Transverse colon (tissue), 4 donors: ENCODE data around the gene UBE2U. TPM values are rescaled to one million over a fixed set of nuclear protein-coding genes. Genes with fewer than 3 reads are reported as not detected.

ENCODE experiments used
- DNase-seq: peaks from one replicate; pipeline ENCODE4 v3.0.0-alpha.2; 2019
- H3K27ac ChIP-seq, 4 donors: fragments of 200-600 bp; sonication (generic); 2 replicates each; pipeline ENCODE4 v1.5.1; 2016 to 2018; ENCODE audit warnings: inconsistent platforms in 4 of 4
- H3K27me3 ChIP-seq: fragments of 200-600 bp; sonication (generic); 2 replicates; pipeline ENCODE4 v1.5.1; 2017; ENCODE audit warnings: inconsistent platforms
- H3K36me3 ChIP-seq, 4 donors: fragments of 200-600 bp; sonication (generic); 2 replicates each; pipeline ENCODE4 v1.5.1; 2017 to 2019; ENCODE audit warnings: inconsistent platforms in 4 of 4
- H3K4me1 ChIP-seq, 4 donors: fragments of 200-600 bp; sonication (generic); 2 replicates each; pipeline ENCODE4 v1.5.1; 2017 to 2020; ENCODE audit warnings: inconsistent platforms in 4 of 4
- H3K4me3 ChIP-seq, 4 donors: fragments of 200-600 bp; sonication (generic); 1 replicate in 1 of 4; 2 replicates in 3 of 4; pipeline versions ENCODE4 v1.5.1 to v1.6.1; 2017 to 2019; ENCODE audit warnings: inconsistent platforms in 4 of 4
- H3K9me3 ChIP-seq, 2 donors: fragments of 200-600 bp; sonication (generic); 2 replicates each; pipeline ENCODE4 v1.5.1; 2017 to 2019; ENCODE audit warnings: inconsistent platforms in 2 of 2
- EP300 ChIP-seq: sonication (generic); formaldehyde crosslinking; IDR thresholded peaks from one replicate; pipeline ENCODE4 v1.6.1; 2017; ENCODE audit warnings: antibody characterized with exemption, low read depth
- POLR2A ChIP-seq: fragments of 450-650 bp; IDR thresholded peaks from one replicate; pipeline ENCODE4 v1.6.1; 2016; ENCODE audit warnings: antibody characterized with exemption, mild to moderate bottlenecking, moderate library complexity
- POLR2AphosphoS5 ChIP-seq, 3 donors: sonication (generic); formaldehyde crosslinking; IDR thresholded peaks; one replicate each; pipeline ENCODE4 v1.6.1; 2016; ENCODE audit warnings: antibody characterized with exemption in 3 of 3
- WGBS, 2 donors: methylation state at CpG; one replicate each; pipeline ENCODE4 v1.1.5; 2018; ENCODE audit warnings: low coverage in 1 of 2; 5-methylcytosine and 5-hydroxymethylcytosine counted together
- in situ Hi-C, 4 donors: fragments of 200-750 bp; cut with MboI; loops; one replicate each; pipeline versions ENCODE4 v1.15.0 to v1.15.1; 2017; ENCODE audit warnings: low sequenced_read_pairs in 3 of 4, low pct_ligation_motif_present in 1 of 4, low pct_unique_long_range_greater_than_20kb in 1 of 4
- intact Hi-C: fragments of 100-400 bp; cut with DNase I; formaldehyde crosslinking; loops from one replicate; pipeline ENCODE4 v1.15.1; 2023; ENCODE audit warnings: low total_unique reads
- total RNA-seq, 4 donors: library from RNA; depleted of rRNA; stranded (reverse); fragments of >200 nt; gene quantifications; one replicate each; pipeline ENCODE4 v1.1.0, GENCODE V29; 2016
- TF ChIP-seq, protein P1 (sequence below), 5 experiments: fragments of 200-600 bp in 3 of 5; fragments of 450-650 bp in 2 of 5; sonication (generic) in 3 of 5; IDR thresholded peaks; 1 replicate in 2 of 5; 2 replicates in 3 of 5; pipeline ENCODE4 v1.5.1; 2016 to 2017; ENCODE audit warnings: antibody characterized with exemption in 5 of 5, inconsistent platforms in 3 of 5, mild to moderate bottlenecking in 2 of 5, moderate library complexity in 1 of 5

The UBE2U gene
- total RNA-seq, 4 donors from 2014 or later, result not detected

DNA sequence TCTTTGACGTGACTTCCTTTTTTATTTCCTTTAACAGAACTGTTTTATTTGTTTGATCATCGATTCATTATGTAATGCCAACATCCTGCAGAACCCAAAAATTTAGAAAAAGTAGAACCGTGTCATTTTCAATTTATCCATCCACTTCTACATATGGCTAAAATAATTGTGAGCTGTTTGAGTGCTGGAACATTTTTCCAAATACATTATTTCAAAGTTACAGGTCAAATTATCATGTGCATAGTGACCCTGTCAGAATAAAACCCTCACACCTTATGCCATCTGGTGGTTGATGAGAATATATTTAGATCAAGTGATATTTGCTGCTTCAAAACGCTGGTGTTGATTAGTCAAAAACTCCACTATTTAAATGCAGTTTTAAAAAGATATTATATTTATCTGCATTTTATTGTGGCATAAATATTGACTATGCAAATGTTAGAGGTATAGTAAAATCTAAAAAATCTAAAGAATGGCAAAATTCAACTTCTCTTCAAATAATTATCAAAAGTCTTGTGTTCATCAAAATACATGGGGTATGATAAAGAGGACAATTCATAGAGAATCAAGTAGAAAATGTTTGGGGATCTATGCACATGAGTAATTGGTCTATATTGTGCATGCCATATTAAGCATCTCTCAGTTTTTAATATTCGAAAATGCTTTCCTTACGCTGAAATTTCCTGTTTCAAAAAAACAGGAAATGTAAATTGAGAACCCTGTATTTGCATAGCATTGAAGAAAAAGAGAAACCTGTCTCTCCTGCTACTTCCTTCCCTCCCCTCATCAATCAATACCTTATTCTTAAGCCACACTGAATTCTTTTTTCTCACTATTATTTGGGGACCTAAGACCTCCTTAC lies 39.7 kb downstream of the UBE2U start:
- no peaks in the 10 kb centered on the region for H3K36me3 ChIP-seq
- no peak for DNase-seq
- H3K9me3 ChIP-seq, result no peaks in the 10 kb centered on the region
- peaks cover 0 to 6% (median 0%) of the 10 kb centered on the region in 4 donors for H3K4me1 ChIP-seq
- no peak overlapping the region for H3K4me3 ChIP-seq
- TF ChIP-seq, protein P1, sequence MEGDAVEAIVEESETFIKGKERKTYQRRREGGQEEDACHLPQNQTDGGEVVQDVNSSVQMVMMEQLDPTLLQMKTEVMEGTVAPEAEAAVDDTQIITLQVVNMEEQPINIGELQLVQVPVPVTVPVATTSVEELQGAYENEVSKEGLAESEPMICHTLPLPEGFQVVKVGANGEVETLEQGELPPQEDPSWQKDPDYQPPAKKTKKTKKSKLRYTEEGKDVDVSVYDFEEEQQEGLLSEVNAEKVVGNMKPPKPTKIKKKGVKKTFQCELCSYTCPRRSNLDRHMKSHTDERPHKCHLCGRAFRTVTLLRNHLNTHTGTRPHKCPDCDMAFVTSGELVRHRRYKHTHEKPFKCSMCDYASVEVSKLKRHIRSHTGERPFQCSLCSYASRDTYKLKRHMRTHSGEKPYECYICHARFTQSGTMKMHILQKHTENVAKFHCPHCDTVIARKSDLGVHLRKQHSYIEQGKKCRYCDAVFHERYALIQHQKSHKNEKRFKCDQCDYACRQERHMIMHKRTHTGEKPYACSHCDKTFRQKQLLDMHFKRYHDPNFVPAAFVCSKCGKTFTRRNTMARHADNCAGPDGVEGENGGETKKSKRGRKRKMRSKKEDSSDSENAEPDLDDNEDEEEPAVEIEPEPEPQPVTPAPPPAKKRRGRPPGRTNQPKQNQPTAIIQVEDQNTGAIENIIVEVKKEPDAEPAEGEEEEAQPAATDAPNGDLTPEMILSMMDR (IDR thresholded peaks at IDR 0.05), result peak; percentile 35 to 59 (median 44)
- no peak for TF ChIP-seq POLR2AphosphoS5 (IDR thresholded peaks at IDR 0.05)
- no peak overlapping the region for H3K27ac ChIP-seq
- 33 to 34% methylated on average over 6 of the region's 6 CpGs for WGBS, 2 donors
- in situ Hi-C loops, result loop anchor here (5.0 to 25.0 kb wide), 5 partner anchors 556 to 631 kb away; no protein-coding TSS in a partner anchor
- H3K27me3 ChIP-seq, result peaks cover 4% of the 10 kb centered on the region
- intact Hi-C loops, result loop anchor here (10.0 kb wide), 2 partner anchors 568 to 668 kb away; no protein-coding TSS in a partner anchor

- in situ Hi-C loops, result loop anchor here (5.0 to 25.0 kb wide), 5 partner anchors 556 to 631 kb away; no protein-coding TSS in a partner anchor
- 74 to 88% methylated on average over 1 to 4 of the region's 4 CpGs for WGBS, 2 donors
These were observed 40.3 kb downstream of the UBE2U start for GRCh38 chr1:64243757-64244080.

GRCh38 chr1:64245495-64245894 lies 42.1 kb downstream of the UBE2U start:
- in situ Hi-C loops (loop anchor here in 3 of 4 donors (10.0 to 25.0 kb wide), 4 partner anchors 558 to 633 kb away; no protein-coding TSS in a partner anchor), intact Hi-C loops (loop anchor here (5.0 to 10.0 kb wide), 3 partner anchors 571 to 671 kb away; no protein-coding TSS in a partner anchor)
- TF ChIP-seq POLR2AphosphoS5 (IDR thresholded peaks at IDR 0.05) (no peak), EP300 (no peak), POLR2A (no peak)
- TF ChIP-seq, protein P1 (IDR thresholded peaks at IDR 0.05), result no peak
- Histone ChIP-seq H3K27me3 (peaks cover 4% of the 10 kb centered on the region), H3K9me3 (no peaks in the 10 kb centered on the region), H3K4me1 (peaks cover 0 to 6% (median 0%) of the 10 kb centered on the region in 4 donors), H3K36me3 (no peaks in the 10 kb centered on the region), H3K4me3 (peak overlapping the region in 1 of 4 donors; percentile 25), H3K27ac (no peak overlapping the region)
- no peak for DNase-seq
- 29 to 42% methylated on average over 3 to 9 of the region's 9 CpGs for WGBS, 2 donors

More at GRCh38 chr1:64243757-64244080, 40.3 kb downstream of the UBE2U start:
- intact Hi-C loops, result loop anchor here (10.0 kb wide), 2 partner anchors 569 to 669 kb away; no protein-coding TSS in a partner anchor
- H3K36me3 ChIP-seq, result no peaks in the 10 kb centered on the region
- no peak overlapping the region for H3K4me3 ChIP-seq
- no peak for DNase-seq
- TF ChIP-seq POLR2AphosphoS5 (IDR thresholded peaks at IDR 0.05) (no peak), POLR2A (no peak), EP300 (no peak)
- TF ChIP-seq, protein P1 (IDR thresholded peaks at IDR 0.05), result no peak
- no peaks in the 10 kb centered on the region for H3K9me3 ChIP-seq
- H3K27ac ChIP-seq, result no peak overlapping the region
- H3K27me3 ChIP-seq, result peaks cover 4% of the 10 kb centered on the region
- peaks cover 0 to 6% (median 0%) of the 10 kb centered on the region in 4 donors for H3K4me1 ChIP-seq

GRCh38 chr1:64246294-64246917 lies 43.0 kb downstream of the UBE2U start:
- Histone ChIP-seq H3K9me3 (no peaks in the 10 kb centered on the region), H3K4me1 (peaks cover 0 to 6% (median 0%) of the 10 kb centered on the region in 4 donors), H3K36me3 (no peaks in the 10 kb centered on the region), H3K27me3 (peaks cover 4% of the 10 kb centered on the region), H3K4me3 (no peak overlapping the region), H3K27ac (no peak overlapping the region)
- TF ChIP-seq, protein P1 (IDR thresholded peaks at IDR 0.05), result peak; percentile 69 to 79 (median 77)
- no peak for TF ChIP-seq POLR2A
- TF ChIP-seq EP300, result no peak
- TF ChIP-seq POLR2AphosphoS5 (IDR thresholded peaks at IDR 0.05), result no peak
- DNase-seq, result no peak
- 0 to 20% methylated on average over 3 to 4 of the region's 4 CpGs for WGBS, 2 donors
- intact Hi-C loops, result loop anchor here (5.0 to 10.0 kb wide), 3 partner anchors 572 to 672 kb away; no protein-coding TSS in a partner anchor
- in situ Hi-C loops, result loop anchor here in 3 of 4 donors (10.0 to 25.0 kb wide), 4 partner anchors 559 to 634 kb away; no protein-coding TSS in a partner anchor
